ENCODE results near the gene ENDOD1.

DNA sequence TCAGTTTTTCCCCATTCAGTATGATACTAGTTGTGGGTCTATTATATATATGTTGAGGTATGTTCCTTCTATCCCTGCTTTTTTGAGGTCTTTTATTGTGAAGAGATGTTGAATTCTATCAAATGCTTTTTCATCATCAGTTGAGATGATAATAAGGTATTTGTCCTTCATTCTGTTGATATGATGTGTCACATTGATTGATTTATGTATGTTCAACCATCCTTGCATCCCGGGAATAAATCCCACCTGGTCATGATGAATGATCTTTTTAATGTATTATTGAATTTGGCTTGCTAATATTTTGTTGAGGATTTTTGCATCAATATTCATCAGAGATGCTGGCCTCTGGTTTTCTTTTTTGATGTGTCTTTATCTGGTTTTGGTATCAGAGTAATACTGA, 26.0 kb downstream of the ENDOD1 start:
- TF ChIP-seq CTCF (IDR thresholded peaks at IDR 0.05) (no peak), EP300 (IDR thresholded peaks at IDR 0.05) (no peak)

Data from sigmoid colon (tissue), 4 donors.